Cardiac fibroblast (primary cell): ENCODE measurements around the gene CELF4.

Source experiments
- DNase-seq, 2 donors: peaks; one replicate each; pipeline versions ENCODE4 v3.0.0 to v3.0.0-alpha.2; 2010; ENCODE audit warnings: low read depth in 2 of 2
- H3K4me3 ChIP-seq, 2 donors: replicated peaks in 1 of 2; 1 replicate in 1 of 2; 2 replicates in 1 of 2; pipeline ENCODE4 v1.5.1; 2011; ENCODE audit warnings: low read depth in 2 of 2, low read length in 2 of 2, mild to moderate bottlenecking in 2 of 2, moderate library complexity in 1 of 2
- TF ChIP-seq, protein P1 (sequence below): IDR thresholded peaks from one replicate; pipeline ENCODE4 v1.5.1; 2011; ENCODE audit warnings: low read depth, mild to moderate bottlenecking, low read length, inconsistent platforms

CELF4 gene

DNA sequence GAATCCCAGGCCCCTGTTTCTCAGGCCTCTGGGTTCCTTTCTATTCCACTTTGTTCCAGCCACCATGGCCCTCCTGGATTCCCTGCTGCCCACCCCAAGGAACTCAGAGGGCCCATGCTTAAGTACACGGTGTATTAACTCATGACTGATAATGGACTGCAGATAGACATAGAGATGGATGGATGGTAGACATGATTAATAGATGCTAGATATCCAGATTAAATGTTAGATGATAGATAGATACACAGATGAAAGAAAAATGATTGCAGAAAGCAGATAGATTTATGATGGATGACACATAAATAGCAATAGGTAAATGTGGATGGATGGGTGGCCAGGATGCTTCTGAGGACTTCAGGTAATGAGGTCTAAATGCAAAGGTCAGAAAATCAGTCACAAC is 278.0 kb downstream of the CELF4 start:
- DNase-seq = no peak
- TF ChIP-seq, protein P1, sequence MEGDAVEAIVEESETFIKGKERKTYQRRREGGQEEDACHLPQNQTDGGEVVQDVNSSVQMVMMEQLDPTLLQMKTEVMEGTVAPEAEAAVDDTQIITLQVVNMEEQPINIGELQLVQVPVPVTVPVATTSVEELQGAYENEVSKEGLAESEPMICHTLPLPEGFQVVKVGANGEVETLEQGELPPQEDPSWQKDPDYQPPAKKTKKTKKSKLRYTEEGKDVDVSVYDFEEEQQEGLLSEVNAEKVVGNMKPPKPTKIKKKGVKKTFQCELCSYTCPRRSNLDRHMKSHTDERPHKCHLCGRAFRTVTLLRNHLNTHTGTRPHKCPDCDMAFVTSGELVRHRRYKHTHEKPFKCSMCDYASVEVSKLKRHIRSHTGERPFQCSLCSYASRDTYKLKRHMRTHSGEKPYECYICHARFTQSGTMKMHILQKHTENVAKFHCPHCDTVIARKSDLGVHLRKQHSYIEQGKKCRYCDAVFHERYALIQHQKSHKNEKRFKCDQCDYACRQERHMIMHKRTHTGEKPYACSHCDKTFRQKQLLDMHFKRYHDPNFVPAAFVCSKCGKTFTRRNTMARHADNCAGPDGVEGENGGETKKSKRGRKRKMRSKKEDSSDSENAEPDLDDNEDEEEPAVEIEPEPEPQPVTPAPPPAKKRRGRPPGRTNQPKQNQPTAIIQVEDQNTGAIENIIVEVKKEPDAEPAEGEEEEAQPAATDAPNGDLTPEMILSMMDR = no peak
- H3K4me3 ChIP-seq = no peak overlapping the region

DNA sequence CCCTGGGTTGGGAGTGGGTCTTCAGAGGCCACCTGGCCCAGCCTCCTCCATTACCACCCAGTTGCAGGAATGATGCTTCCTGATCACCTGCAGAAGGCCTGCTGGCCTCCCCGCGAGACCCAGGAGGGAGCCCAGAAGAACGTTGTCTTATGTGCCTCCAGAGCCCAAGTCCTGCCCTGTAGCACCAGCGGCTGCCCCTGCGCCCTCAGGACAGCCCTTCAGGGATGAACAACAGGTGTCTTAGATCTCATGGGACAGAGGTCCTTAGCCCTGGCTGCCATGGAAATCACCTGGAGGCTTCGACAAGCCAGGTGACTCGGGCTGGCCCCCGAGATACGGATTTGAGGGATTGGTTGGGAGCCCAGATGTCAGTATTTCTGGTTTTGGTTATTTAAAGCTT is 278.8 kb downstream of the CELF4 start:
- TF ChIP-seq, protein P1 = no peak
- H3K4me3 ChIP-seq = no peak overlapping the region

DNA sequence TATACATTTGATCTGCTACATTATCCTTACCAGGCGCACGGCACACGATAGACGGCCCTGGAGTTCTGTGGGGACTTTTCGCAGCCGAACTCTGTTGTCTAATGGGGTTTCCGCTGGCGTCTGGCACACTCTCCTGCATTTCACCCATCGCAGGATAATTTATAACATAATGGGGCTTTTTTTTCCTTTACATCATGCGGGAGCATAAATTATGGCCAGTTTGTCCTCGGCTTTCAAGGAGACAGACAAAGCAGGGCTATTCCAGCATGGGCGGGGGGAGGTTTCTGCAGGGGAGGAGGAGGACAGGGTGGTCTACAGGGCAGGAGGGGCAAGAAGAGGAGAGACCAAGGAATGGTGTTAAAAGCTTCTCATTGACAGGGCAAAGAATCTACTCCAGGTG is 279.8 kb downstream of the CELF4 start:
- TF ChIP-seq, protein P1 = no peak
- no peak for DNase-seq
- no peak overlapping the region for H3K4me3 ChIP-seq

More for the DNA sequence above, 278.8 kb downstream of the CELF4 start:
- DNase-seq = no peak

GRCh38 chr18:37284260-37284659 is 281.3 kb downstream of the CELF4 start:
- no peak for DNase-seq
- TF ChIP-seq, protein P1 = no peak
- H3K4me3 ChIP-seq = no peak overlapping the region

GRCh38 chr18:37282386-37283037 is 283.1 kb downstream of the CELF4 start:
- DNase-seq = no peak
- TF ChIP-seq, protein P1 = no peak

GRCh38 chr18:37280701-37281393 is 284.8 kb downstream of the CELF4 start:
- no peak overlapping the region for H3K4me3 ChIP-seq
- TF ChIP-seq, protein P1 = no peak
- no peak for DNase-seq

More at GRCh38 chr18:37282386-37283037, 283.1 kb downstream of the CELF4 start:
- no peak overlapping the region for H3K4me3 ChIP-seq
